Peyer's patch (tissue), 4 donors: ENCODE measurements around the gene LTBP2. TPM values are rescaled to one million over a fixed set of nuclear protein-coding genes. Genes with fewer than 3 reads are reported as not detected.
A peak's percentile ranks its signal among the peaks of the same experiment; 100 is the strongest.

Source experiments
- DNase-seq, 3 donors: peaks; one replicate each; pipeline ENCODE4 v3.0.0-alpha.2; 2017 to 2019
- H3K27ac ChIP-seq, 4 donors: fragments of 200-600 bp; sonication (generic); one replicate each; pipeline ENCODE4 v1.5.1; 2016 to 2019
- H3K27me3 ChIP-seq, 2 donors: fragments of 200-600 bp; sonication (generic); one replicate each; pipeline ENCODE4 v1.5.1; 2019
- H3K36me3 ChIP-seq, 3 donors: fragments of 200-600 bp; sonication (generic); one replicate each; pipeline ENCODE4 v1.5.1; 2016 to 2019
- H3K4me1 ChIP-seq, 4 donors: fragments of 200-600 bp; sonication (generic); one replicate each; pipeline ENCODE4 v1.5.1; 2016 to 2019
- H3K4me3 ChIP-seq, 4 donors: fragments of 200-600 bp; sonication (generic); 1 replicate in 3 of 4; 2 replicates in 1 of 4; pipeline ENCODE4 v1.5.1; 2016 to 2019; ENCODE audit warnings: mild to moderate bottlenecking in 1 of 4
- H3K9me3 ChIP-seq, 4 donors: fragments of 200-600 bp; sonication (generic); one replicate each; pipeline ENCODE4 v1.5.1; 2016 to 2019; ENCODE audit warnings: mild to moderate bottlenecking in 1 of 4
- POLR2A ChIP-seq, 2 donors: fragments of 450-650 bp; IDR thresholded peaks; one replicate each; pipeline ENCODE4 v1.5.1; 2017; ENCODE audit warnings: antibody characterized with exemption in 2 of 2, mild to moderate bottlenecking in 2 of 2, moderate library complexity in 2 of 2
- total RNA-seq, 4 donors: library from RNA; depleted of rRNA; stranded (reverse); fragments of >200 nt; gene quantifications; one replicate each; pipeline ENCODE4 v1.1.0, GENCODE V29; 2016
- TF ChIP-seq, protein P1 (sequence below), 6 experiments: fragments of 450-650 bp in 4 of 6; fragments of 200-600 bp in 2 of 6; sonication (generic) in 1 of 6; IDR thresholded peaks; one replicate each; pipeline ENCODE4 v1.5.1; 2017 to 2019; ENCODE audit warnings: antibody characterized with exemption in 6 of 6, mild to moderate bottlenecking in 3 of 6, moderate library complexity in 1 of 6

Gene LTBP2
- total RNA-seq, 4 donors from 2014 or later, result 10.7 to 34.7 (median 16.0) TPM

DNA sequence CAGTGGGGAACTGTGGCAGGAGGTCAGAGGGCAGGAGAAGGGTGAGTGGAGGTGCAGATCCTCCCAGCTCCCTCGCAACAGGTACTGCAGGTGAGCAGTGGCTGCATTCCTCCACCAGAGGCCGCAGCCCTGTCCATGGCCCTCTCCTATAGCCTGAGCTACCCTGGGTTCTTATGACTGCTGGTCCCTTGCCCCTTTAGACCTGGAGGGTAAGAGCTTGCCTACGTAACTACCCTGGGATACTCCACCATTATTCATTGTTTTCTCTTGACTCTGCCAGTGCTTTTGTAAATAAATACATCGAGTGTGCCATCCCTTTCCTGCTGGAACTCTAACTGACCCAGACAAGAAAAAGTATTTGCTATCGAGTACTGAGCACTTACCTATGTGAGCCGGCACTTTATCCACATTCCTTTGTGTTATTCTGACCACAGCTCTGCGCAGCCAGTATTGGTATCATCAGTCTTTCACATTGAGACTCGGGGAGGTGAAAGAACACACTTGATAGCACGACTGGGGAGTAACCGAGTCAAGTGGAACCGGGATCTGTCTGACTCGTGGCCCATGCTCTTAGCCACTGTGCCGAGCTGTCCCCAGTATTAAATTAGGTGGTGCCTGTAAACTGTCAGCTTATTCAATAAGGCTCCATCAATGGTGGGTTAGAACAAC is 38.5 kb downstream of the LTBP2 start:
- peak in 1 of 3 donors; percentile 7 for DNase-seq
- Histone ChIP-seq H3K4me1 (peaks cover 0 to 26% (median 0%) of the 10 kb centered on the region in 4 donors), H3K27me3 (no peaks in the 10 kb centered on the region), H3K36me3 (no peaks in the 10 kb centered on the region), H3K27ac (peak overlapping the region in 1 of 4 donors; percentile 28), H3K9me3 (no peaks in the 10 kb centered on the region), H3K4me3 (no peak overlapping the region)
- TF ChIP-seq, protein P1, sequence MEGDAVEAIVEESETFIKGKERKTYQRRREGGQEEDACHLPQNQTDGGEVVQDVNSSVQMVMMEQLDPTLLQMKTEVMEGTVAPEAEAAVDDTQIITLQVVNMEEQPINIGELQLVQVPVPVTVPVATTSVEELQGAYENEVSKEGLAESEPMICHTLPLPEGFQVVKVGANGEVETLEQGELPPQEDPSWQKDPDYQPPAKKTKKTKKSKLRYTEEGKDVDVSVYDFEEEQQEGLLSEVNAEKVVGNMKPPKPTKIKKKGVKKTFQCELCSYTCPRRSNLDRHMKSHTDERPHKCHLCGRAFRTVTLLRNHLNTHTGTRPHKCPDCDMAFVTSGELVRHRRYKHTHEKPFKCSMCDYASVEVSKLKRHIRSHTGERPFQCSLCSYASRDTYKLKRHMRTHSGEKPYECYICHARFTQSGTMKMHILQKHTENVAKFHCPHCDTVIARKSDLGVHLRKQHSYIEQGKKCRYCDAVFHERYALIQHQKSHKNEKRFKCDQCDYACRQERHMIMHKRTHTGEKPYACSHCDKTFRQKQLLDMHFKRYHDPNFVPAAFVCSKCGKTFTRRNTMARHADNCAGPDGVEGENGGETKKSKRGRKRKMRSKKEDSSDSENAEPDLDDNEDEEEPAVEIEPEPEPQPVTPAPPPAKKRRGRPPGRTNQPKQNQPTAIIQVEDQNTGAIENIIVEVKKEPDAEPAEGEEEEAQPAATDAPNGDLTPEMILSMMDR (IDR thresholded peaks at IDR 0.05), result peak in 1 of 6 experiments; percentile 16
- TF ChIP-seq POLR2A (IDR thresholded peaks at IDR 0.05), result no peak

DNA sequence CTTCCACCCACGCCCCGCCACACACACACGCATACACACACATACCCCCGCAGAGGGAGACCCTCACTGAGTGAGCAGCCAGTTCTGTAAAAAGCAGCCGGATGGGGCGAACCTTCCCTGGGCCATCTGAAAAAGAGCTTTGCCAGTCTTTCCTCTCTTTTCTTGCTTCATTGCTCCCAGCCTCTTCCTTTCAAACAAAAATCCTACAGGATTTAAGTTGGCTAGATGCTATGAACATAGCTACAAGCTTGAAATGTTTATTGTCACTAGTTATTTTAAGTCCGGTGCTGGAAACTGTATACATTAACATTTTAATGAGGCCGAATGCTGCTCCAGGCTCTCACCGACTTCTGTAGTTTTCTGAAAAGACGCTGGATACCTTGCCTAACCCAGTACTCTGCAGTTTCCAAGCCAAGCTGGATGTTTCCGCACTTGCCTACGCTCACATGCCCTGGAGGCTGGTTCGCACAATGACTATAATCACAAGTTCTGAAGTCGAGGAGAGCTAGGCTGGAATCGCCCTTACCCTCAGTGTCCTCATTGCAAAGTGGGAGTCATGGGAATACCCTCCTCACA is 39.2 kb downstream of the LTBP2 start:
- peaks cover 0 to 26% (median 0%) of the 10 kb centered on the region in 4 donors for H3K4me1 ChIP-seq
- H3K36me3 ChIP-seq, result no peaks in the 10 kb centered on the region
- peak in 1 of 3 donors; percentile 28 for DNase-seq
- H3K27ac ChIP-seq, result peak overlapping the region in 3 of 4 donors; percentile 28 to 59 (median 38)
- no peak overlapping the region for H3K4me3 ChIP-seq
- no peak for TF ChIP-seq POLR2A (IDR thresholded peaks at IDR 0.05)
- TF ChIP-seq, protein P1 (IDR thresholded peaks at IDR 0.05), result no peak
- no peaks in the 10 kb centered on the region for H3K9me3 ChIP-seq
- H3K27me3 ChIP-seq, result no peaks in the 10 kb centered on the region

DNA sequence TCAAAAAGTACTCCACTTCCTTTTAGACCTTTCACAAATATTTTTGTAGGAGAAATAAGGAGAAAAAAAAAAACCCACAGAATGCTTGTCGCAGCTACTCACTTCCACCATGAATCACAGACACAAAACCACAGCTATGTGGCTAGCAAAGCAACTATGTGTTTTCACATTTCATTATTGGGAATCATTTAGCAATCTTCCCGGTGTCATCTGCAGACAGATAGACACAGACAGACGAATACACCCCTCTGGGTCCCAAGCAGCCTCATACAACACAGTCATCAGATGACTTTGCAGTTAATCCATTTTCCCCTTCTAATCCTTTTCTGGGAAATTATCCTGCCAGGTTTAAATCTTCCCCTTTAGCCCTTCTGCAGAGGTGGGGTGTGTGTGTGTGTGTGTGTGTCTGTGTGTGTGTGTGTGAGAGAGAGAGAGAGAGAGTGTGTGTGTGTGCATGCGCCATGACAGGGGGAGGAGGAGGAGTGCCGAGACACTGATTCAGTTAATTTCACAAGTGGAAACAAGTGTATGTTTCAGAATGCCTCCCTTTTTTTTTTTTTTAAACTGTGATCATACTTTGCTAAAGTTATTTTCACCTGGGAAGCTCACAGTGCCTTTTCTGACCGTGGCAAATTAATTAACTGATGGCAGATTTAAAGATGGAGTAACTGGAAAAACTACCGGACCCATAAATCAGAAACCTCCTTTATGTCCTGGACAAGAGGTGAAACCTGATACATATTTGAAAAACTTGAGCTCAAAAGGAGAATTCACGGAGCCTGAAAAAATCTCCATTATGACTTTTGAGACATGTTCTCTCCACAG is 39.9 kb downstream of the LTBP2 start:
- Histone ChIP-seq H3K36me3 (no peaks in the 10 kb centered on the region), H3K9me3 (no peaks in the 10 kb centered on the region), H3K27me3 (no peaks in the 10 kb centered on the region), H3K4me1 (peaks cover 0 to 26% (median 0%) of the 10 kb centered on the region in 4 donors), H3K27ac (peak overlapping the region in 3 of 4 donors; percentile 38 to 59 (median 56)), H3K4me3 (no peak overlapping the region)
- no peak for TF ChIP-seq POLR2A (IDR thresholded peaks at IDR 0.05)
- TF ChIP-seq, protein P1 (IDR thresholded peaks at IDR 0.05), result no peak
- DNase-seq, result peak in 1 of 3 donors; percentile 7

DNA sequence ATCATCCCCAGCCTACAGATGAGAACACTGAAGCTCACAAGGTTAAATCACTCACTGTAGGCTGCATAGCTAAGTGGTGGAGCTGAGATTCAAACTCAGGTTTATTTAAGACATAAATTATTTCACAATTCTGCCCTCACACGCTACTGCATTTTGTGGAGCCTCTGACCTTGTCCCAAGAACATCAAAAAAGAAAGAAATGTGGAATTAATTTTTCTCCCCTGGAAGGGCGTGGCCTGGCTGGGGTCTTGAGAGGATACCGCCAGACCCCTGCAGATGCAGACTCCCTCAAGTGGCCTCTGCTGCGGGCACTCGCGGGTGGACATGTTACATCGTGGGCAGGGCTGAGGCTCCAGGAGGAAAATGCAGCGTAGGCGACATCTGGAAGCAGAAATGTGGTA is 40.6 kb downstream of the LTBP2 start:
- Histone ChIP-seq H3K9me3 (no peaks in the 10 kb centered on the region), H3K4me3 (no peak overlapping the region), H3K36me3 (no peaks in the 10 kb centered on the region), H3K27me3 (no peaks in the 10 kb centered on the region), H3K27ac (peak overlapping the region; percentile 32 to 67 (median 52)), H3K4me1 (peaks cover 0 to 26% (median 0%) of the 10 kb centered on the region in 4 donors)
- TF ChIP-seq, protein P1 (IDR thresholded peaks at IDR 0.05), result no peak
- TF ChIP-seq POLR2A (IDR thresholded peaks at IDR 0.05), result no peak
- DNase-seq, result peak in 1 of 3 donors; percentile 46

DNA sequence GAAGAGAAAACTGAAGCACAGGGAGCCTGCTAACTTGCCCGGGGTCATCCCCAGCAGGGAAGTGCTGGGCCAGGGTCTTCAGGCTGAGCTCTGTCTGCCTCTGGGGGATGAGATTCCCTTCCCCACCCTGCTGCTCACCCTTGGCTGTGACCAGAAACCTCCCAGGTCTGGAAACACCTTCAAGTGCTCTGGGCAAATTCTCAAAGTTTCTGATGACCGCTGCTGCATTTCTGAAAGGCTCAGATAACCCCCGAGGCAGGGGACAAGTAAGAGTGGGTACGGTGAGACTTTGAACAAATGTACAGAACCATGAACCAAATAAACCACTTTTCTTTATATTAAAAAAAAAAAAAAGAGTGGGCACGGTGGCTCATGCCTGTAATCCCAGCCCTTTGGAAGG is 41.3 kb downstream of the LTBP2 start:
- TF ChIP-seq, protein P1 (IDR thresholded peaks at IDR 0.05), result no peak
- no peak for TF ChIP-seq POLR2A (IDR thresholded peaks at IDR 0.05)
- H3K9me3 ChIP-seq, result no peaks in the 10 kb centered on the region
- DNase-seq, result peak in 1 of 3 donors; percentile 3
- no peaks in the 10 kb centered on the region for H3K36me3 ChIP-seq
- peaks cover 0 to 26% (median 0%) of the 10 kb centered on the region in 4 donors for H3K4me1 ChIP-seq
- no peak overlapping the region for H3K4me3 ChIP-seq
- H3K27me3 ChIP-seq, result no peaks in the 10 kb centered on the region
- peak overlapping the region in 3 of 4 donors; percentile 17 to 59 (median 32) for H3K27ac ChIP-seq
